ENCODE measurements around the gene HGD.
A peak's percentile ranks its signal among the peaks of the same experiment; 100 is the strongest.

The HGD gene

GRCh38 chr3:120682095-120682681, at the start of gene HGD:
HGD (minus strand) TSS chr3:120682239; CDS start chr3:120682111, 128 bp downstream.
- DNase-seq: no peak

GRCh38 chr3:120730576-120731542, 48.8 kb upstream of the HGD start:
- DNase-seq: no peak

- no peak for DNase-seq
Observed at GRCh38 chr3:120726791-120727190, 44.8 kb upstream of the HGD start.

- DNase-seq: peak in 6 of 56 donors; percentile 1 to 11 (median 5)
Observed at GRCh38 chr3:120719167-120719834, 37.3 kb upstream of the HGD start.

- DNase-seq: no peak
Observed at GRCh38 chr3:120713262-120713661, 31.2 kb upstream of the HGD start.

GRCh38 chr3:120710369-120710768, 28.3 kb upstream of the HGD start:
- DNase-seq: no peak

- DNase-seq: no peak
Observed at GRCh38 chr3:120708408-120708807, 26.4 kb upstream of the HGD start.

- no peak for DNase-seq
Observed at GRCh38 chr3:120706950-120707349, 24.9 kb upstream of the HGD start.

GRCh38 chr3:120705884-120706582, 24.0 kb upstream of the HGD start:
- no peak for DNase-seq

GRCh38 chr3:120699333-120699732, 17.3 kb upstream of the HGD start:
- DNase-seq: no peak

GRCh38 chr3:120693439-120694171, 11.6 kb upstream of the HGD start:
- DNase-seq: no peak

- DNase-seq: no peak
Observed at GRCh38 chr3:120689395-120689794, 7.4 kb upstream of the HGD start.

GRCh38 chr3:120688121-120688520, 6.1 kb upstream of the HGD start:
- DNase-seq: no peak

GRCh38 chr3:120685411-120685810, 3.4 kb upstream of the HGD start:
- no peak for DNase-seq

GRCh38 chr3:120684896-120685295, 2.9 kb upstream of the HGD start:
- DNase-seq: no peak

GRCh38 chr3:120683671-120684301, 1.7 kb upstream of the HGD start:
- DNase-seq: no peak

- DNase-seq: no peak
Observed at GRCh38 chr3:120683213-120683612, 1.2 kb upstream of the HGD start.

- DNase-seq: no peak
Observed at GRCh38 chr3:120681506-120682038, 467 bp downstream of the HGD start.

GRCh38 chr3:120681018-120681417, 1.0 kb downstream of the HGD start:
- DNase-seq: no peak

Data from amygdala (tissue), 56 donors.